Activated T-cell treated with anti-CD3 and anti-CD28 coated beads, Interleukin-2, amount 50 U/mL, for 1 hour (primary cell): ENCODE results near the gene KCNH4.
"Not testable (repeated sequence)": the region's sequence is repeated elsewhere in the genome, so short reads cannot be mapped to it uniquely, and the experiment has no call there.

Source experiments
- DNase-seq: peaks from one replicate; pipeline ENCODE4 v3.0.0-alpha.2; 2020

KCNH4 gene

GRCh38 chr17:42180922-42181850 is at the start of gene KCNH4:
TSS of gene KCNH4 (minus strand) at chr17:42181142. CDS start at chr17:42180945, 197 bp downstream.
- peak; percentile 91 for DNase-seq

GRCh38 chr17:42230225-42230624 is 49.3 kb upstream of the KCNH4 start:
- DNase-seq = peak; percentile 10

- DNase-seq = peak; percentile 10
These were observed 47.1 kb upstream of the KCNH4 start for GRCh38 chr17:42227849-42228700.

- DNase-seq = no peak
These were observed 44.7 kb upstream of the KCNH4 start for GRCh38 chr17:42225646-42226045.

GRCh38 chr17:42224651-42225050 is 43.7 kb upstream of the KCNH4 start:
- peak; percentile 10 for DNase-seq

- peak; percentile 64 for DNase-seq
These were observed 41.2 kb upstream of the KCNH4 start for GRCh38 chr17:42221886-42222745.

GRCh38 chr17:42219280-42219679 is 38.3 kb upstream of the KCNH4 start:
- DNase-seq = not testable (repeated sequence)

GRCh38 chr17:42214156-42214555 is 33.2 kb upstream of the KCNH4 start:
- DNase-seq = no peak

- no peak for DNase-seq
These were observed 31.4 kb upstream of the KCNH4 start for GRCh38 chr17:42212382-42212781.

- not testable (repeated sequence) for DNase-seq
These were observed 31.0 kb upstream of the KCNH4 start for GRCh38 chr17:42211921-42212341.

- DNase-seq = no peak
These were observed 29.1 kb upstream of the KCNH4 start for GRCh38 chr17:42210046-42210445.

- DNase-seq = not testable (repeated sequence)
These were observed 25.2 kb upstream of the KCNH4 start for GRCh38 chr17:42206153-42206612.

GRCh38 chr17:42203354-42203753 is 22.4 kb upstream of the KCNH4 start:
- DNase-seq = no peak

GRCh38 chr17:42202696-42203095 is 21.8 kb upstream of the KCNH4 start:
- no peak for DNase-seq

GRCh38 chr17:42202159-42202558 is 21.2 kb upstream of the KCNH4 start:
- DNase-seq = no peak

GRCh38 chr17:42201458-42201772 is 20.5 kb upstream of the KCNH4 start:
- DNase-seq = no peak

- no peak for DNase-seq
These were observed 19.9 kb upstream of the KCNH4 start for GRCh38 chr17:42200706-42201457.

GRCh38 chr17:42199416-42200011 is 18.6 kb upstream of the KCNH4 start:
- no peak for DNase-seq

- no peak for DNase-seq
These were observed 18.0 kb upstream of the KCNH4 start for GRCh38 chr17:42198897-42199296.

GRCh38 chr17:42197564-42198156 is 16.7 kb upstream of the KCNH4 start:
- no peak for DNase-seq
